CD14-positive monocyte (primary cell): Measurements from ENCODE around the gene NR2C2. TPM values are rescaled to one million over a fixed set of nuclear protein-coding genes. Genes with fewer than 3 reads are reported as not detected.
A peak's percentile ranks its signal among the peaks of the same experiment; 100 is the strongest.

Experiments used
- DNase-seq, 3 donors: peaks; one replicate each; pipeline ENCODE4 v3.0.0-alpha.2; 2011 to 2022
- H2AFZ ChIP-seq: 2 replicates; pipeline ENCODE4 v1.6.0; 2012; ENCODE audit warnings: mild to moderate bottlenecking, low read depth, low read length, inconsistent platforms; ENCODE audit not compliant: insufficient read depth, poor library complexity, severe bottlenecking
- H3K27ac ChIP-seq, 2 donors: 1 replicate in 1 of 2; 2 replicates in 1 of 2; pipeline ENCODE4 v1.5.1; 2012 to 2013; ENCODE audit warnings: low read length in 2 of 2, control low read depth in 1 of 2, inconsistent platforms in 1 of 2, low read depth in 1 of 2, mild to moderate bottlenecking in 1 of 2
- H3K27me3 ChIP-seq, 2 donors: one replicate each; pipeline versions ENCODE4 v1.6.0 to v1.6.1; 2011 to 2013; ENCODE audit warnings: low read length in 2 of 2; ENCODE audit not compliant: control insufficient read depth in 2 of 2, insufficient read depth in 2 of 2
- H3K36me3 ChIP-seq, 2 donors: replicated peaks in 1 of 2; 1 replicate in 1 of 2; 2 replicates in 1 of 2; pipeline versions ENCODE4 v1.5.1 to v1.6.1; 2012 to 2013; ENCODE audit warnings: low read length in 2 of 2, control low read depth in 1 of 2, inconsistent platforms in 1 of 2, mild to moderate bottlenecking in 1 of 2; ENCODE audit not compliant: insufficient read depth in 2 of 2, control insufficient read depth in 1 of 2
- H3K4me1 ChIP-seq, 2 donors: 1 replicate in 1 of 2; 2 replicates in 1 of 2; pipeline versions ENCODE4 v1.5.1 to v1.6.1; 2012 to 2013; ENCODE audit warnings: low read length in 2 of 2, control low read depth in 1 of 2, inconsistent platforms in 1 of 2, mild to moderate bottlenecking in 1 of 2, moderate library complexity in 1 of 2; ENCODE audit not compliant: insufficient read depth in 2 of 2, control insufficient read depth in 1 of 2
- H3K4me2 ChIP-seq: replicated peaks from 2 replicates; pipeline ENCODE3; 2012; ENCODE audit warnings: low read length, moderate library complexity, mild to moderate bottlenecking; ENCODE audit not compliant: poor library complexity, severe bottlenecking; ENCODE audit errors: extremely low read depth
- H3K4me3 ChIP-seq, 3 experiments: fragments of 200-600 bp in 1 of 3; sonication (generic) in 1 of 3; replicated peaks in 1 of 3; 1 replicate in 2 of 3; 2 replicates in 1 of 3; pipeline ENCODE4 v1.5.1; 2011 to 2013; ENCODE audit warnings: low read length in 3 of 3, mild to moderate bottlenecking in 3 of 3, control low read depth in 2 of 3, low read depth in 2 of 3, inconsistent platforms in 1 of 3, moderate library complexity in 1 of 3
- H3K79me2 ChIP-seq: 2 replicates; pipeline ENCODE4 v1.6.0; 2012; ENCODE audit warnings: mild to moderate bottlenecking, control low read depth, inconsistent platforms, low read length, moderate library complexity; ENCODE audit not compliant: insufficient read depth
- H3K9ac ChIP-seq: 2 replicates; pipeline ENCODE4 v1.6.0; 2017; ENCODE audit warnings: low read length, mild to moderate bottlenecking; ENCODE audit not compliant: insufficient read depth, poor library complexity, severe bottlenecking
- H3K9me3 ChIP-seq, 2 donors: replicated peaks in 1 of 2; 1 replicate in 1 of 2; 2 replicates in 1 of 2; pipeline versions ENCODE4 v1.5.1 to v1.6.1; 2012 to 2013; ENCODE audit warnings: low read length in 2 of 2, control low read depth in 1 of 2; ENCODE audit not compliant: control insufficient read depth in 1 of 2, insufficient read depth in 1 of 2
- H4K20me1 ChIP-seq: 2 replicates; pipeline ENCODE4 v1.6.0; 2012; ENCODE audit warnings: mild to moderate bottlenecking, low read length, control low read depth, moderate library complexity; ENCODE audit not compliant: insufficient read depth
- H3K27ac Mint-ChIP-seq, 7 donors: one replicate each; pipeline ENCODE4 v1.8.0; 2020; ENCODE audit warnings: mild to moderate bottlenecking in 7 of 7, mixed read lengths in 7 of 7, moderate library complexity in 6 of 7, inconsistent platforms in 2 of 7
- H3K27me3 Mint-ChIP-seq, 3 donors: one replicate each; pipeline ENCODE4 v1.8.0; 2021 to 2022; ENCODE audit warnings: low read depth in 3 of 3, mild to moderate bottlenecking in 3 of 3, mixed read lengths in 3 of 3, moderate library complexity in 3 of 3, inconsistent platforms in 1 of 3
- H3K36me3 Mint-ChIP-seq, 2 donors: one replicate each; pipeline ENCODE4 v1.8.0; 2020; ENCODE audit warnings: mixed read lengths in 2 of 2, inconsistent platforms in 1 of 2, mild to moderate bottlenecking in 1 of 2
- H3K4me1 Mint-ChIP-seq: one replicate; pipeline ENCODE4 v1.8.0; 2020; ENCODE audit warnings: mild to moderate bottlenecking, mixed read lengths
- H3K4me3 Mint-ChIP-seq, 2 donors: one replicate each; pipeline ENCODE4 v1.8.0; 2020; ENCODE audit warnings: mild to moderate bottlenecking in 2 of 2, mixed read lengths in 2 of 2, moderate library complexity in 1 of 2
- H3K9me3 Mint-ChIP-seq, 7 donors: one replicate each; pipeline ENCODE4 v1.8.0; 2020 to 2022; ENCODE audit warnings: mixed read lengths in 7 of 7, mild to moderate bottlenecking in 6 of 7, moderate library complexity in 6 of 7, inconsistent platforms in 2 of 7
- WGBS: methylation state at CpG from one replicate; pipeline ENCODE4 v1.1.5; 2013; ENCODE audit warnings: missing lambda C conversion rate; ENCODE audit not compliant: insufficient coverage; 5-methylcytosine and 5-hydroxymethylcytosine counted together
- intact Hi-C, 2 donors: fragments of 100-400 bp; cut with micrococcal nuclease; formaldehyde crosslinking; loops; one replicate each; pipeline versions ENCODE4 v1.15.0 to v1.15.1; 2023
- polyA plus RNA-seq, 3 donors: library from polyadenylated mRNA; depleted of rRNA in 1 of 3; unstranded in 2 of 3; stranded (reverse) in 1 of 3; fragments of 300-500 nt in 2 of 3; fragments of >200 nt in 1 of 3; fragmentation: Illumina TruSeq in 2 of 3; gene quantifications; 1 replicate in 2 of 3; 2 replicates in 1 of 3; pipeline ENCODE4 v1.2.3, GENCODE V29; 2012 to 2021
- TF ChIP-seq, protein P1 (sequence below): fragments of 200-600 bp; IDR thresholded peaks from one replicate; pipeline ENCODE4 v1.8.0; 2022; ENCODE audit warnings: antibody characterized with exemption, mild to moderate bottlenecking

The NR2C2 gene
- polyA plus RNA-seq, 3 donors: 3.4 to 24.9 (median 3.8) TPM

GRCh38 chr3:15071699-15072098 lies 124.3 kb downstream of the NR2C2 start:
- H3K27ac ChIP-seq: no peak overlapping the region
- no peaks in the 10 kb centered on the region for H3K27me3 Mint-ChIP-seq
- H3K27ac Mint-ChIP-seq: no peak overlapping the region
- H4K20me1 ChIP-seq: no peaks in the 10 kb centered on the region
- no peak overlapping the region for H3K9ac ChIP-seq
- peaks cover 53 to 75% of the 10 kb centered on the region in 2 donors for H3K36me3 Mint-ChIP-seq
- no peak overlapping the region for H2AFZ ChIP-seq
- 83% methylated on average over 1 of the region's 2 CpGs for WGBS
- no peaks in the 10 kb centered on the region for H3K27me3 ChIP-seq
- intact Hi-C loops: no loop called here
- H3K9me3 ChIP-seq: no peaks in the 10 kb centered on the region
- no peak overlapping the region for H3K4me3 Mint-ChIP-seq
- H3K9me3 Mint-ChIP-seq: no peaks in the 10 kb centered on the region
- H3K4me3 ChIP-seq: no peak overlapping the region
- TF ChIP-seq, protein P1, sequence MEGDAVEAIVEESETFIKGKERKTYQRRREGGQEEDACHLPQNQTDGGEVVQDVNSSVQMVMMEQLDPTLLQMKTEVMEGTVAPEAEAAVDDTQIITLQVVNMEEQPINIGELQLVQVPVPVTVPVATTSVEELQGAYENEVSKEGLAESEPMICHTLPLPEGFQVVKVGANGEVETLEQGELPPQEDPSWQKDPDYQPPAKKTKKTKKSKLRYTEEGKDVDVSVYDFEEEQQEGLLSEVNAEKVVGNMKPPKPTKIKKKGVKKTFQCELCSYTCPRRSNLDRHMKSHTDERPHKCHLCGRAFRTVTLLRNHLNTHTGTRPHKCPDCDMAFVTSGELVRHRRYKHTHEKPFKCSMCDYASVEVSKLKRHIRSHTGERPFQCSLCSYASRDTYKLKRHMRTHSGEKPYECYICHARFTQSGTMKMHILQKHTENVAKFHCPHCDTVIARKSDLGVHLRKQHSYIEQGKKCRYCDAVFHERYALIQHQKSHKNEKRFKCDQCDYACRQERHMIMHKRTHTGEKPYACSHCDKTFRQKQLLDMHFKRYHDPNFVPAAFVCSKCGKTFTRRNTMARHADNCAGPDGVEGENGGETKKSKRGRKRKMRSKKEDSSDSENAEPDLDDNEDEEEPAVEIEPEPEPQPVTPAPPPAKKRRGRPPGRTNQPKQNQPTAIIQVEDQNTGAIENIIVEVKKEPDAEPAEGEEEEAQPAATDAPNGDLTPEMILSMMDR: no peak
- peaks cover 46 to 67% of the 10 kb centered on the region in 2 donors for H3K36me3 ChIP-seq
- no peaks in the 10 kb centered on the region for H3K79me2 ChIP-seq
- peaks cover 6 to 8% of the 10 kb centered on the region in 2 donors for H3K4me1 ChIP-seq
- H3K4me2 ChIP-seq: no peak overlapping the region
- DNase-seq: no peak
- peaks cover 9% of the 10 kb centered on the region for H3K4me1 Mint-ChIP-seq

- no peaks in the 10 kb centered on the region for H3K27me3 Mint-ChIP-seq
- Histone ChIP-seq H3K4me2 (no peak overlapping the region), H3K9me3 (no peaks in the 10 kb centered on the region), H3K4me3 (no peak overlapping the region), H3K27me3 (no peaks in the 10 kb centered on the region), H3K27ac (no peak overlapping the region), H3K79me2 (no peaks in the 10 kb centered on the region), H2AFZ (no peak overlapping the region), H4K20me1 (no peaks in the 10 kb centered on the region), H3K9ac (no peak overlapping the region), H3K36me3 (peaks cover 71 to 94% of the 10 kb centered on the region in 2 donors), H3K4me1 (peaks cover 6 to 8% of the 10 kb centered on the region in 2 donors)
- H3K27ac Mint-ChIP-seq: peak overlapping the region in 2 of 7 donors; percentile 40 to 83
- WGBS: 99% methylated on average over 19 of the region's 19 CpGs
- H3K4me3 Mint-ChIP-seq: no peak overlapping the region
- TF ChIP-seq, protein P1: no peak
- no peak for DNase-seq
- intact Hi-C loops: no loop called here
- peaks cover 9% of the 10 kb centered on the region for H3K4me1 Mint-ChIP-seq
- H3K36me3 Mint-ChIP-seq: peaks cover 72 to 92% of the 10 kb centered on the region in 2 donors
- no peaks in the 10 kb centered on the region for H3K9me3 Mint-ChIP-seq
Measured at GRCh38 chr3:15074500-15074899, 127.1 kb downstream of the NR2C2 start.
